Suprapubic skin (tissue), 4 donors: ENCODE data around the gene MXI1.

Experiments used
- CTCF ChIP-seq, 2 donors: fragments of 200-600 bp in 1 of 2; fragments of 450-650 bp in 1 of 2; sonication (generic) in 1 of 2; IDR thresholded peaks; one replicate each; pipeline ENCODE4 v1.5.1; 2016 to 2019; ENCODE audit warnings: antibody characterized with exemption in 2 of 2, mild to moderate bottlenecking in 1 of 2, moderate library complexity in 1 of 2
- POLR2A ChIP-seq, 2 donors: fragments of 450-650 bp; IDR thresholded peaks; one replicate each; pipeline ENCODE4 v1.6.1; 2017; ENCODE audit warnings: antibody characterized with exemption in 2 of 2, mild to moderate bottlenecking in 2 of 2, moderate library complexity in 2 of 2
- POLR2AphosphoS5 ChIP-seq, 3 donors: sonication (generic); formaldehyde crosslinking; IDR thresholded peaks; one replicate each; pipeline ENCODE4 v1.6.1; 2017; ENCODE audit warnings: antibody characterized with exemption in 3 of 3

- TF ChIP-seq POLR2AphosphoS5 (IDR thresholded peaks at IDR 0.05) (no peak), POLR2A (IDR thresholded peaks at IDR 0.05) (no peak), CTCF (IDR thresholded peaks at IDR 0.05) (no peak)
Observed at GRCh38 chr10:110226543-110226925, 19.1 kb downstream of the MXI1 start.
